Stimulated activated CD4-positive, alpha-beta T cell treated with anti-CD3 and anti-CD28 coated beads, Interleukin-15, amount 100 ng/mL, for 24 hours (primary cell): ENCODE measurements around the gene CD207.
A peak's percentile ranks its signal among the peaks of the same experiment; 100 is the strongest.

Source experiments
- DNase-seq: peaks from one replicate; pipeline ENCODE4 v3.0.0-alpha.2; 2020

Gene CD207

GRCh38 chr2:70790136-70790828, 45.3 kb downstream of the CD207 start, which contains the start of gene FIGLA:
FIGLA (minus strand) TSS chr2:70790643; CDS start chr2:70790638, 5 bp downstream.
- no peak for DNase-seq

- peak; percentile 84 for DNase-seq
Observed at GRCh38 chr2:70789304-70790135, 46.1 kb downstream of the CD207 start.

GRCh38 chr2:70785137-70785911, 50.3 kb downstream of the CD207 start:
- peak; percentile 53 for DNase-seq

GRCh38 chr2:70784320-70784719, 51.3 kb downstream of the CD207 start:
- no peak for DNase-seq
